CD14-positive monocyte (primary cell): ENCODE measurements around the gene HYOU1. TPM values are rescaled to one million over a fixed set of nuclear protein-coding genes. Genes with fewer than 3 reads are reported as not detected.

Experiments used
- DNase-seq, 3 donors: peaks; one replicate each; pipeline ENCODE4 v3.0.0-alpha.2; 2011 to 2022
- H2AFZ ChIP-seq: 2 replicates; pipeline ENCODE4 v1.6.0; 2012; ENCODE audit warnings: mild to moderate bottlenecking, low read depth, low read length, inconsistent platforms; ENCODE audit not compliant: insufficient read depth, poor library complexity, severe bottlenecking
- H3K27ac ChIP-seq, 2 donors: 1 replicate in 1 of 2; 2 replicates in 1 of 2; pipeline ENCODE4 v1.5.1; 2012 to 2013; ENCODE audit warnings: low read length in 2 of 2, control low read depth in 1 of 2, inconsistent platforms in 1 of 2, low read depth in 1 of 2, mild to moderate bottlenecking in 1 of 2
- H3K27me3 ChIP-seq, 2 donors: one replicate each; pipeline versions ENCODE4 v1.6.0 to v1.6.1; 2011 to 2013; ENCODE audit warnings: low read length in 2 of 2; ENCODE audit not compliant: control insufficient read depth in 2 of 2, insufficient read depth in 2 of 2
- H3K36me3 ChIP-seq, 2 donors: replicated peaks in 1 of 2; 1 replicate in 1 of 2; 2 replicates in 1 of 2; pipeline versions ENCODE4 v1.5.1 to v1.6.1; 2012 to 2013; ENCODE audit warnings: low read length in 2 of 2, control low read depth in 1 of 2, inconsistent platforms in 1 of 2, mild to moderate bottlenecking in 1 of 2; ENCODE audit not compliant: insufficient read depth in 2 of 2, control insufficient read depth in 1 of 2
- H3K4me1 ChIP-seq, 2 donors: 1 replicate in 1 of 2; 2 replicates in 1 of 2; pipeline versions ENCODE4 v1.5.1 to v1.6.1; 2012 to 2013; ENCODE audit warnings: low read length in 2 of 2, control low read depth in 1 of 2, inconsistent platforms in 1 of 2, mild to moderate bottlenecking in 1 of 2, moderate library complexity in 1 of 2; ENCODE audit not compliant: insufficient read depth in 2 of 2, control insufficient read depth in 1 of 2
- H3K4me2 ChIP-seq: replicated peaks from 2 replicates; pipeline ENCODE3; 2012; ENCODE audit warnings: low read length, moderate library complexity, mild to moderate bottlenecking; ENCODE audit not compliant: poor library complexity, severe bottlenecking; ENCODE audit errors: extremely low read depth
- H3K4me3 ChIP-seq, 3 experiments: fragments of 200-600 bp in 1 of 3; sonication (generic) in 1 of 3; replicated peaks in 1 of 3; 1 replicate in 2 of 3; 2 replicates in 1 of 3; pipeline ENCODE4 v1.5.1; 2011 to 2013; ENCODE audit warnings: low read length in 3 of 3, mild to moderate bottlenecking in 3 of 3, control low read depth in 2 of 3, low read depth in 2 of 3, inconsistent platforms in 1 of 3, moderate library complexity in 1 of 3
- H3K79me2 ChIP-seq: 2 replicates; pipeline ENCODE4 v1.6.0; 2012; ENCODE audit warnings: mild to moderate bottlenecking, control low read depth, inconsistent platforms, low read length, moderate library complexity; ENCODE audit not compliant: insufficient read depth
- H3K9ac ChIP-seq: 2 replicates; pipeline ENCODE4 v1.6.0; 2017; ENCODE audit warnings: low read length, mild to moderate bottlenecking; ENCODE audit not compliant: insufficient read depth, poor library complexity, severe bottlenecking
- H3K9me3 ChIP-seq, 2 donors: replicated peaks in 1 of 2; 1 replicate in 1 of 2; 2 replicates in 1 of 2; pipeline versions ENCODE4 v1.5.1 to v1.6.1; 2012 to 2013; ENCODE audit warnings: low read length in 2 of 2, control low read depth in 1 of 2; ENCODE audit not compliant: control insufficient read depth in 1 of 2, insufficient read depth in 1 of 2
- H4K20me1 ChIP-seq: 2 replicates; pipeline ENCODE4 v1.6.0; 2012; ENCODE audit warnings: mild to moderate bottlenecking, low read length, control low read depth, moderate library complexity; ENCODE audit not compliant: insufficient read depth
- H3K27ac Mint-ChIP-seq, 7 donors: one replicate each; pipeline ENCODE4 v1.8.0; 2020; ENCODE audit warnings: mild to moderate bottlenecking in 7 of 7, mixed read lengths in 7 of 7, moderate library complexity in 6 of 7, inconsistent platforms in 2 of 7
- H3K27me3 Mint-ChIP-seq, 3 donors: one replicate each; pipeline ENCODE4 v1.8.0; 2021 to 2022; ENCODE audit warnings: low read depth in 3 of 3, mild to moderate bottlenecking in 3 of 3, mixed read lengths in 3 of 3, moderate library complexity in 3 of 3, inconsistent platforms in 1 of 3
- H3K36me3 Mint-ChIP-seq, 2 donors: one replicate each; pipeline ENCODE4 v1.8.0; 2020; ENCODE audit warnings: mixed read lengths in 2 of 2, inconsistent platforms in 1 of 2, mild to moderate bottlenecking in 1 of 2
- H3K4me1 Mint-ChIP-seq: one replicate; pipeline ENCODE4 v1.8.0; 2020; ENCODE audit warnings: mild to moderate bottlenecking, mixed read lengths
- H3K4me3 Mint-ChIP-seq, 2 donors: one replicate each; pipeline ENCODE4 v1.8.0; 2020; ENCODE audit warnings: mild to moderate bottlenecking in 2 of 2, mixed read lengths in 2 of 2, moderate library complexity in 1 of 2
- H3K9me3 Mint-ChIP-seq, 7 donors: one replicate each; pipeline ENCODE4 v1.8.0; 2020 to 2022; ENCODE audit warnings: mixed read lengths in 7 of 7, mild to moderate bottlenecking in 6 of 7, moderate library complexity in 6 of 7, inconsistent platforms in 2 of 7
- whole genome bisulfite sequencing: methylation state at CpG from one replicate; pipeline ENCODE4 v1.1.5; 2013; ENCODE audit warnings: missing lambda C conversion rate; ENCODE audit not compliant: insufficient coverage; 5-methylcytosine and 5-hydroxymethylcytosine counted together
- intact Hi-C, 2 donors: fragments of 100-400 bp; cut with micrococcal nuclease; formaldehyde crosslinking; loops; one replicate each; pipeline versions ENCODE4 v1.15.0 to v1.15.1; 2023
- polyA plus RNA-seq, 3 donors: library from polyadenylated mRNA; depleted of rRNA in 1 of 3; unstranded in 2 of 3; stranded (reverse) in 1 of 3; fragments of 300-500 nt in 2 of 3; fragments of >200 nt in 1 of 3; fragmentation: Illumina TruSeq in 2 of 3; gene quantifications; 1 replicate in 2 of 3; 2 replicates in 1 of 3; pipeline ENCODE4 v1.2.3, GENCODE V29; 2012 to 2021
- TF ChIP-seq, protein P1 (sequence below): fragments of 200-600 bp; IDR thresholded peaks from one replicate; pipeline ENCODE4 v1.8.0; 2022; ENCODE audit warnings: antibody characterized with exemption, mild to moderate bottlenecking

HYOU1 gene
- polyA plus RNA-seq, 3 donors, result 8.4 to 34.9 (median 8.6) TPM

GRCh38 chr11:119081682-119082260, 24.8 kb upstream of the HYOU1 start:
- DNase-seq, result no peak
- no peak overlapping the region for H3K4me3 ChIP-seq
- H3K27me3 Mint-ChIP-seq, result peaks cover 0 to 1% (median 1%) of the 10 kb centered on the region in 3 donors
- WGBS, result 100% methylated on average over 2 of the region's 7 CpGs
- no peak overlapping the region for H3K9ac ChIP-seq
- H3K9me3 Mint-ChIP-seq, result no peaks in the 10 kb centered on the region
- no peaks in the 10 kb centered on the region for H3K9me3 ChIP-seq
- peaks cover 14 to 19% of the 10 kb centered on the region in 2 donors for H3K4me1 ChIP-seq
- H2AFZ ChIP-seq, result no peak overlapping the region
- peak overlapping the region in 6 of 7 donors; percentile 17 to 85 (median 58) for H3K27ac Mint-ChIP-seq
- H3K4me2 ChIP-seq, result no peak overlapping the region
- peaks cover 59% of the 10 kb centered on the region in 2 donors for H3K36me3 ChIP-seq
- H3K79me2 ChIP-seq, result peaks cover 11% of the 10 kb centered on the region
- peaks cover 6% of the 10 kb centered on the region for H4K20me1 ChIP-seq
- peaks cover 23% of the 10 kb centered on the region for H3K4me1 Mint-ChIP-seq
- H3K4me3 Mint-ChIP-seq, result no peak overlapping the region
- H3K27ac ChIP-seq, result peak overlapping the region in 1 of 2 donors; percentile 29
- H3K36me3 Mint-ChIP-seq, result peaks cover 55 to 62% of the 10 kb centered on the region in 2 donors
- no peaks in the 10 kb centered on the region for H3K27me3 ChIP-seq
- TF ChIP-seq, protein P1, sequence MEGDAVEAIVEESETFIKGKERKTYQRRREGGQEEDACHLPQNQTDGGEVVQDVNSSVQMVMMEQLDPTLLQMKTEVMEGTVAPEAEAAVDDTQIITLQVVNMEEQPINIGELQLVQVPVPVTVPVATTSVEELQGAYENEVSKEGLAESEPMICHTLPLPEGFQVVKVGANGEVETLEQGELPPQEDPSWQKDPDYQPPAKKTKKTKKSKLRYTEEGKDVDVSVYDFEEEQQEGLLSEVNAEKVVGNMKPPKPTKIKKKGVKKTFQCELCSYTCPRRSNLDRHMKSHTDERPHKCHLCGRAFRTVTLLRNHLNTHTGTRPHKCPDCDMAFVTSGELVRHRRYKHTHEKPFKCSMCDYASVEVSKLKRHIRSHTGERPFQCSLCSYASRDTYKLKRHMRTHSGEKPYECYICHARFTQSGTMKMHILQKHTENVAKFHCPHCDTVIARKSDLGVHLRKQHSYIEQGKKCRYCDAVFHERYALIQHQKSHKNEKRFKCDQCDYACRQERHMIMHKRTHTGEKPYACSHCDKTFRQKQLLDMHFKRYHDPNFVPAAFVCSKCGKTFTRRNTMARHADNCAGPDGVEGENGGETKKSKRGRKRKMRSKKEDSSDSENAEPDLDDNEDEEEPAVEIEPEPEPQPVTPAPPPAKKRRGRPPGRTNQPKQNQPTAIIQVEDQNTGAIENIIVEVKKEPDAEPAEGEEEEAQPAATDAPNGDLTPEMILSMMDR, result no peak
- intact Hi-C loops, result no loop called here

DNA sequence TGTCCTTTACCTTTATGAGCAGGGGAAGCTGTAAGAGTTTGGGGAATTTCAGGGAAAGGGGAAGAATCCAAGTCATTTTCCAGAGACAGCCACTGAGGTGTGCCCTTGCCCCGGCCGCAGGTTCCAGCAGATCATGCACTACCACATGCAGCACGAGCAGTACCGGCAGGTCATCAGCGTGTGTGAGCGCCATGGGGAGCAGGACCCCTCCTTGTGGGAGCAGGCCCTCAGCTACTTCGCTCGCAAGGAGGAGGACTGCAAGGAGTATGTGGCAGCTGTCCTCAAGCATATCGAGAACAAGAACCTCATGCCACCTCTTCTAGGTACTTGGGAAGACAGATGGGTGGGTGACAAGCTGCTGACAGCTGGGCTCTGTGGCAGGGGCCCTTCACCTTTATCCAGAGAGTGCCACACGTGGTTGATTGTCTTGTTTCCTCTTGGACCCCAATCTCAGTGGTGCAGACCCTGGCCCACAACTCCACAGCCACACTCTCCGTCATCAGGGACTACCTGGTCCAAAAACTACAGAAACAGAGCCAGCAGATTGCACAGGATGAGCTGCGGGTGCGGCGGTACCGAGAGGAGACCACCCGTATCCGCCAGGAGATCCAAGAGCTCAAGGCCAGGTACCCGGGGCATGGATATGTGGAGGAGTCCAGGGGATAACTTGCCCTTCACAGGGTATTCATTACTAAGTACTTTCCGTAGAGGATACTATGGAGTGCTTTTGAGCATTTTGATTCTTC, 21.8 kb upstream of the HYOU1 start:
- Mint-ChIP-seq H3K27ac (peak overlapping the region in 3 of 7 donors; percentile 18 to 43 (median 20)), H3K4me1 (peaks cover 5% of the 10 kb centered on the region), H3K36me3 (peaks cover 69 to 87% of the 10 kb centered on the region in 2 donors), H3K27me3 (no peaks in the 10 kb centered on the region), H3K4me3 (no peak overlapping the region), H3K9me3 (no peaks in the 10 kb centered on the region)
- Histone ChIP-seq H3K4me3 (no peak overlapping the region), H3K36me3 (peaks cover 76% of the 10 kb centered on the region in 2 donors), H3K4me1 (no peaks in the 10 kb centered on the region), H4K20me1 (peaks cover 6% of the 10 kb centered on the region), H3K9me3 (no peaks in the 10 kb centered on the region), H3K9ac (no peak overlapping the region), H3K27me3 (no peaks in the 10 kb centered on the region), H2AFZ (no peak overlapping the region), H3K4me2 (no peak overlapping the region), H3K79me2 (no peaks in the 10 kb centered on the region), H3K27ac (no peak overlapping the region)
- TF ChIP-seq, protein P1, result no peak
- DNase-seq, result no peak
- WGBS, result 96% methylated on average over 15 of the region's 19 CpGs
- intact Hi-C loops, result no loop called here
